ENCODE measurements around the gene C3orf70.
"Not testable (repeated sequence)": the region's sequence is repeated elsewhere in the genome, so short reads cannot be mapped to it uniquely, and the experiment has no call there.

Gene C3orf70

GRCh38 chr3:185129083-185129482 is 23.8 kb downstream of the C3orf70 start:
- H3K4me3 ChIP-seq (ENCODE audit: low read length): no peak overlapping the region
- no peak for TF ChIP-seq ZNF274 (IDR thresholded peaks at IDR 0.05; ENCODE audit: low read depth, low read length)

GRCh38 chr3:185126201-185126600 is 26.7 kb downstream of the C3orf70 start:
- no peak overlapping the region for H3K4me3 ChIP-seq (ENCODE audit: low read length)
- no peak for TF ChIP-seq ZNF274 (IDR thresholded peaks at IDR 0.05; ENCODE audit: low read depth, low read length)

- no peak for TF ChIP-seq ZNF274 (IDR thresholded peaks at IDR 0.05; ENCODE audit: low read depth, low read length)
- H3K4me3 ChIP-seq (ENCODE audit: low read length): no peak overlapping the region
Measured at GRCh38 chr3:185120126-185120525, 32.7 kb downstream of the C3orf70 start.

- no peak overlapping the region for H3K4me3 ChIP-seq (ENCODE audit: low read length)
- TF ChIP-seq ZNF274 (IDR thresholded peaks at IDR 0.05; ENCODE audit: low read depth, low read length): no peak
Measured at GRCh38 chr3:185115371-185115770, 37.5 kb downstream of the C3orf70 start.

- TF ChIP-seq ZNF274 (IDR thresholded peaks at IDR 0.05; ENCODE audit: low read depth, low read length): no peak
- H3K4me3 ChIP-seq (ENCODE audit: low read length): no peak overlapping the region
Measured at GRCh38 chr3:185114756-185115155, 38.1 kb downstream of the C3orf70 start.

GRCh38 chr3:185112186-185112585 is 40.7 kb downstream of the C3orf70 start:
- no peak for TF ChIP-seq ZNF274 (IDR thresholded peaks at IDR 0.05; ENCODE audit: low read depth, low read length)

GRCh38 chr3:185109012-185109411 is 43.8 kb downstream of the C3orf70 start:
- H3K4me3 ChIP-seq (ENCODE audit: low read length): not testable (repeated sequence)

More at GRCh38 chr3:185112186-185112585, 40.7 kb downstream of the C3orf70 start:
- H3K4me3 ChIP-seq (ENCODE audit: low read length): no peak overlapping the region

- not testable (repeated sequence) for H3K4me3 ChIP-seq (ENCODE audit: low read length)
Measured at GRCh38 chr3:185106256-185106890, 46.5 kb downstream of the C3orf70 start.

- no peak for TF ChIP-seq ZNF274 (IDR thresholded peaks at IDR 0.05; ENCODE audit: low read depth, low read length)
- H3K4me3 ChIP-seq (ENCODE audit: low read length): no peak overlapping the region
Measured at GRCh38 chr3:185103359-185104127, 49.3 kb downstream of the C3orf70 start.

- no peak for TF ChIP-seq ZNF274 (IDR thresholded peaks at IDR 0.05; ENCODE audit: low read depth, low read length)
Measured at GRCh38 chr3:185094697-185095096, 58.2 kb downstream of the C3orf70 start.

GRCh38 chr3:185093116-185093515 is 59.7 kb downstream of the C3orf70 start:
- H3K4me3 ChIP-seq (ENCODE audit: low read length): no peak overlapping the region
- TF ChIP-seq ZNF274 (IDR thresholded peaks at IDR 0.05; ENCODE audit: low read depth, low read length): no peak

More at GRCh38 chr3:185094697-185095096, 58.2 kb downstream of the C3orf70 start:
- no peak overlapping the region for H3K4me3 ChIP-seq (ENCODE audit: low read length)

- TF ChIP-seq ZNF274 (IDR thresholded peaks at IDR 0.05; ENCODE audit: low read depth, low read length): no peak
- H3K4me3 ChIP-seq (ENCODE audit: low read length): no peak overlapping the region
Measured at GRCh38 chr3:185090811-185091210, 62.0 kb downstream of the C3orf70 start.

- H3K4me3 ChIP-seq (ENCODE audit: low read length): no peak overlapping the region
- TF ChIP-seq ZNF274 (IDR thresholded peaks at IDR 0.05; ENCODE audit: low read depth, low read length): no peak
Measured at GRCh38 chr3:185089751-185090150, 63.1 kb downstream of the C3orf70 start.

- TF ChIP-seq ZNF274 (IDR thresholded peaks at IDR 0.05; ENCODE audit: low read depth, low read length): no peak
- no peak overlapping the region for H3K4me3 ChIP-seq (ENCODE audit: low read length)
Measured at GRCh38 chr3:185089343-185089742, 63.5 kb downstream of the C3orf70 start.

GRCh38 chr3:185087419-185087818 is 65.4 kb downstream of the C3orf70 start:
- no peak for TF ChIP-seq ZNF274 (IDR thresholded peaks at IDR 0.05; ENCODE audit: low read depth, low read length)
- H3K4me3 ChIP-seq (ENCODE audit: low read length): no peak overlapping the region

Measured in GM08714 (cell line).